Ovary (tissue), 3 donors: Measurements from ENCODE around the gene SH3RF1.

ENCODE experiments used
- EP300 ChIP-seq: sonication (generic); formaldehyde crosslinking; IDR thresholded peaks from one replicate; pipeline ENCODE4 v1.6.1; 2017; ENCODE audit warnings: antibody characterized with exemption
- TF ChIP-seq, protein P1 (sequence below), 3 donors: fragments of 450-650 bp in 2 of 3; fragments of 200-600 bp in 1 of 3; IDR thresholded peaks; one replicate each; pipeline versions ENCODE4 v1.5.1 to v1.8.0; 2016 to 2022; ENCODE audit warnings: antibody characterized with exemption in 3 of 3, mild to moderate bottlenecking in 1 of 3
- donor health status: DM: no; HTN: no; CAD: no.

DNA sequence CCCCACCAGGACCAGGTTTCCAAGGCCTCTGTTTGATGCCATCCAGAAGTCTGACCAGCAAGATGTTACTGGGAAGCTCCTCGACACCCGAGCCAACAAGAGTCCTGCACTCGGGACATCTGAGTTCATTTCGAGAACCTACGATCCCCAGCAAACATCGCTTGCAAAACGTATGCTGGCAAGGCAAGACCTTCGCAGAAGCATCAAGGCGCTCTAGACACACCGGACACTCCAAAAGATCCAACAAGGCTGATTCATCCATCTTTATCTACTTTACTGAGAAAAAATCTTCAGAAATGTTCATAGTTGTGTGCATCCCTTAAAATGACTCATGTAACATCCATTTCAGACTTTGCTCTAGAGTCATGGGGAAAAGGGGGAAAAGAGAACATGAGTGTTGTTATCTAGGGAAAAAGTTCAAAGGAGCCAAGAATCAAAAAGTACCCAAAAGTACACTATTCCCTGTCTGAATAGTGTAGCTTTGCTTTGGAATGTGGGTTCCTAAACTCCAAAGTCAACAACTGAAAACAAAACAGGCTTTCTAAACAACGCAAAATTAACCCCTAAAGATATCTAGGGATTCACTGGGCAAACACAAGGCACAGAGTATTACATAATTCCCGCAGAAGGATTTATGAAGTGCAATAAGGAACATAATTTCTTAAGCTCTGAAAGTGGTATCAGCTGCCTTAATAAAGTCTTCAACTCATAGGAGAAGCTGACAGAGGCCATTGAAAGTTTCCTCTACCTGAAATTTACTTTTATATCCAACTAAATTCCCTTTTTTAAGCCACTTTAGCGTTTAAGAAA, 1.6 kb downstream of the SH3RF1 start:
- TF ChIP-seq, protein P1, sequence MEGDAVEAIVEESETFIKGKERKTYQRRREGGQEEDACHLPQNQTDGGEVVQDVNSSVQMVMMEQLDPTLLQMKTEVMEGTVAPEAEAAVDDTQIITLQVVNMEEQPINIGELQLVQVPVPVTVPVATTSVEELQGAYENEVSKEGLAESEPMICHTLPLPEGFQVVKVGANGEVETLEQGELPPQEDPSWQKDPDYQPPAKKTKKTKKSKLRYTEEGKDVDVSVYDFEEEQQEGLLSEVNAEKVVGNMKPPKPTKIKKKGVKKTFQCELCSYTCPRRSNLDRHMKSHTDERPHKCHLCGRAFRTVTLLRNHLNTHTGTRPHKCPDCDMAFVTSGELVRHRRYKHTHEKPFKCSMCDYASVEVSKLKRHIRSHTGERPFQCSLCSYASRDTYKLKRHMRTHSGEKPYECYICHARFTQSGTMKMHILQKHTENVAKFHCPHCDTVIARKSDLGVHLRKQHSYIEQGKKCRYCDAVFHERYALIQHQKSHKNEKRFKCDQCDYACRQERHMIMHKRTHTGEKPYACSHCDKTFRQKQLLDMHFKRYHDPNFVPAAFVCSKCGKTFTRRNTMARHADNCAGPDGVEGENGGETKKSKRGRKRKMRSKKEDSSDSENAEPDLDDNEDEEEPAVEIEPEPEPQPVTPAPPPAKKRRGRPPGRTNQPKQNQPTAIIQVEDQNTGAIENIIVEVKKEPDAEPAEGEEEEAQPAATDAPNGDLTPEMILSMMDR (IDR thresholded peaks at IDR 0.05): no peak
- no peak for TF ChIP-seq EP300
